Neural cell (in vitro differentiated cells): Measurements from ENCODE around the gene PCNX1. TPM values are rescaled to one million over a fixed set of nuclear protein-coding genes. Genes with fewer than 3 reads are reported as not detected.
"Not testable (repeated sequence)": the region's sequence is repeated elsewhere in the genome, so short reads cannot be mapped to it uniquely, and the experiment has no call there.

Source experiments
- H2AFZ ChIP-seq: fragments of 200-600, 300-800 bp; sonication (generic), shearing (Covaris generic); 2 replicates; pipeline ENCODE4 v1.6.0; 2014; ENCODE audit warnings: low read depth, mild to moderate bottlenecking, antibody characterized with exemption, low read length, moderate library complexity
- H3F3A ChIP-seq: fragments of 200-600 bp; shearing (Covaris generic); 2 replicates; pipeline ENCODE4 v1.6.1; 2016; ENCODE audit warnings: mild to moderate bottlenecking, moderate library complexity, mixed read lengths, antibody characterized with exemption, low read length; ENCODE audit not compliant: insufficient read depth, poor library complexity, severe bottlenecking
- H3K27ac ChIP-seq: fragments of 200-600, 300-800 bp; sonication (generic), shearing (Covaris generic); 2 replicates; pipeline ENCODE4 v1.5.1; 2014; ENCODE audit warnings: mild to moderate bottlenecking, low read length, moderate library complexity
- H3K27me3 ChIP-seq: fragments of 300-800, 200-600 bp; sonication (generic), shearing (Covaris generic); 2 replicates; pipeline ENCODE4 v1.6.0; 2014; ENCODE audit warnings: mild to moderate bottlenecking, low read depth, low read length, moderate library complexity; ENCODE audit not compliant: insufficient read depth
- H3K36me3 ChIP-seq: fragments of 300-800, 200-600 bp; sonication (generic), shearing (Covaris generic); 2 replicates; pipeline ENCODE4 v1.5.1; 2014; ENCODE audit warnings: mild to moderate bottlenecking, antibody characterized with exemption, low read length, moderate library complexity; ENCODE audit not compliant: insufficient read depth
- H3K4me2 ChIP-seq: fragments of 300-800, 200-600 bp; sonication (generic), shearing (Covaris generic); 2 replicates; pipeline ENCODE4 v1.6.0; 2014; ENCODE audit warnings: mild to moderate bottlenecking, low read length
- H3K4me3 ChIP-seq: fragments of 300-800, 200-600 bp; sonication (generic), shearing (Covaris generic); 2 replicates; pipeline ENCODE4 v1.5.1; 2014; ENCODE audit warnings: mild to moderate bottlenecking, low read length, moderate library complexity
- H3K79me2 ChIP-seq: fragments of 200-600 bp; shearing (Covaris generic); replicated peaks from 2 replicates; pipeline ENCODE4 v1.6.0; 2014; ENCODE audit warnings: mild to moderate bottlenecking, low read length, moderate library complexity; ENCODE audit not compliant: insufficient read depth
- H3K9ac ChIP-seq: fragments of 300-800, 200-600 bp; sonication (generic), shearing (Covaris generic); 2 replicates; pipeline ENCODE4 v1.6.1; 2016; ENCODE audit warnings: mild to moderate bottlenecking, low read length, mixed read lengths
- H3K9me2 ChIP-seq: fragments of 200-600 bp; shearing (Covaris generic); 2 replicates; pipeline ENCODE4 v1.6.1; 2016; ENCODE audit warnings: mild to moderate bottlenecking, low read length, mixed read lengths; ENCODE audit not compliant: insufficient read depth
- H3K9me3 ChIP-seq: fragments of 200-600, 300-800 bp; sonication (generic), shearing (Covaris generic); 2 replicates; pipeline ENCODE4 v1.6.1; 2016; ENCODE audit warnings: mild to moderate bottlenecking, mixed run types, low read length, moderate library complexity, mixed read lengths
- H4K20me1 ChIP-seq: fragments of 200-600 bp; shearing (Covaris generic); 2 replicates; pipeline ENCODE4 v1.6.1; 2016; ENCODE audit warnings: mild to moderate bottlenecking, mixed run types; ENCODE audit not compliant: insufficient read depth
- EP300 ChIP-seq: fragments of 450-650 bp; conservative IDR thresholded peaks from 2 replicates; pipeline ENCODE4 v1.6.1; 2014; ENCODE audit warnings: antibody characterized with exemption, mild to moderate bottlenecking, moderate library complexity; ENCODE audit not compliant: poor library complexity, severe bottlenecking
- EZH2 ChIP-seq: fragments of 200-600, 300-800 bp; shearing (Covaris generic), sonication (generic); IDR thresholded peaks from 2 replicates; pipeline ENCODE4 v1.6.1; 2014; ENCODE audit warnings: antibody characterized with exemption, low read length, borderline replicate concordance, mild to moderate bottlenecking; ENCODE audit not compliant: insufficient read depth, poor library complexity, severe bottlenecking
- MXI1 ChIP-seq: fragments of 450-650 bp; conservative IDR thresholded peaks from 2 replicates; pipeline ENCODE4 v1.6.1; 2014; ENCODE audit warnings: antibody characterized with exemption, mild to moderate bottlenecking; ENCODE audit not compliant: poor library complexity, severe bottlenecking
- POLR2AphosphoS5 ChIP-seq: IDR thresholded peaks from 2 replicates; pipeline ENCODE4 v1.6.1; 2012
- RAD21 ChIP-seq: fragments of 450-650 bp; conservative IDR thresholded peaks from 2 replicates; pipeline ENCODE4 v1.6.1; 2014; ENCODE audit warnings: antibody characterized with exemption, mild to moderate bottlenecking, moderate library complexity
- SMC3 ChIP-seq: fragments of 450-650 bp; conservative IDR thresholded peaks from 2 replicates; pipeline ENCODE4 v1.6.1; 2014; ENCODE audit warnings: antibody characterized with exemption, mild to moderate bottlenecking, moderate library complexity; ENCODE audit not compliant: poor library complexity
- TAF1 ChIP-seq: IDR thresholded peaks from 2 replicates; pipeline ENCODE4 v1.6.1; 2012; ENCODE audit warnings: low read depth
- polyA plus RNA-seq: library from polyadenylated mRNA; depleted of rRNA; stranded (reverse); fragments of >200 nt; gene quantifications from 2 replicates; pipeline ENCODE4 v1.2.3, GENCODE V29; 2014
- TF ChIP-seq, protein P1 (sequence below): fragments of 450-650 bp; IDR thresholded peaks from 2 replicates; pipeline ENCODE4 v1.5.1; 2014; ENCODE audit warnings: antibody characterized with exemption, mild to moderate bottlenecking, moderate library complexity; ENCODE audit not compliant: poor library complexity, severe bottlenecking
- TF ChIP-seq, protein P2 (sequence below): IDR thresholded peaks from 2 replicates; pipeline ENCODE4 v1.6.1; 2012; ENCODE audit warnings: borderline replicate concordance

The PCNX1 gene
- polyA plus RNA-seq, 1 donor from 2014 or later = 23.7 TPM

DNA sequence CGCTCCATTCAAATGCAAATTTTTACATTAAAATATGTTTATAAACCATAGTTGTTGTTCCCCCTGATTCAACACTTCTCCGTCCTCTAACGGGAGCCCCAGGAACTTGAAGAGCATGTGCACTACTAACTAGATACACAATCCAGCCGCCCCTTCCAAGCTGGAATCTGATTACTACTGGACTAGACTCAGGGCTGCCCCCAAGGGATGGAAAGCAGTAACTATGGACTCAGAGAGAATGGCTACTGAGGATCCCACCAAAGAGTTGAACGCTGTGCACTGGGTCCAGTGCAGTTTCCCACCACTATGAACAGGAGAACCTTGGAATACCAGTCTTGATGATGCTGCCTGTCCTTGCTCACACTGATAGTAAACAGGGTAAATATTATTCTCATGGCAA, 48.6 kb upstream of the PCNX1 start:
- Histone ChIP-seq H3K4me2 (no peak overlapping the region), H3K4me3 (no peak overlapping the region), H3K27ac (no peak overlapping the region), H3F3A (no peaks in the 10 kb centered on the region), H3K27me3 (no peaks in the 10 kb centered on the region), H3K36me3 (no peaks in the 10 kb centered on the region), H3K9me2 (no peaks in the 10 kb centered on the region), H3K9me3 (no peaks in the 10 kb centered on the region), H2AFZ (no peak overlapping the region), H4K20me1 (no peaks in the 10 kb centered on the region), H3K9ac (no peak overlapping the region), H3K79me2 (no peaks in the 10 kb centered on the region)
- TF ChIP-seq EP300 = no peak

DNA sequence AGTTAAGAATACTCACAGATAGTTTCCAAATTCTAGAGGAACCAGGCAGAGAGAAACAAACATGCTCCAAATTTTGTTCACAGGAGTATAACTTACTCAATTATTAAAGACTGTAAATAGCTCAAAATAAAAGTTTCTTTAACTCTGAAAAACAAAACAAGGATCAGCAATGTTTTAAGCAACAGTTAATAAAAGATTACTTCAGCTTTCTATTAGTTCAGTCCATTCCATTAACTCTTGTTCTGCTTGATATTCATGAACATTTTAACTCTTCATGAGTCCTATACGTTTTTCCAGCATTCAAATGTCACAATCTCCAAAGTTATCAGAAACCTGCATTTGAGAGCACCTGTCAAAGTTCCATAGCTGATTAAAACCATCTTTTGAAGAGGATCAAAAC, 40.3 kb upstream of the PCNX1 start:
- H3K9me2 ChIP-seq, H3K79me2 ChIP-seq, H3F3A ChIP-seq, H3K27me3 ChIP-seq, H2AFZ ChIP-seq, H3K27ac ChIP-seq, H3K9ac ChIP-seq, H3K9me3 ChIP-seq, H4K20me1 ChIP-seq, H3K4me2 ChIP-seq, H3K36me3 ChIP-seq, H3K4me3 ChIP-seq: not testable (repeated sequence)

DNA sequence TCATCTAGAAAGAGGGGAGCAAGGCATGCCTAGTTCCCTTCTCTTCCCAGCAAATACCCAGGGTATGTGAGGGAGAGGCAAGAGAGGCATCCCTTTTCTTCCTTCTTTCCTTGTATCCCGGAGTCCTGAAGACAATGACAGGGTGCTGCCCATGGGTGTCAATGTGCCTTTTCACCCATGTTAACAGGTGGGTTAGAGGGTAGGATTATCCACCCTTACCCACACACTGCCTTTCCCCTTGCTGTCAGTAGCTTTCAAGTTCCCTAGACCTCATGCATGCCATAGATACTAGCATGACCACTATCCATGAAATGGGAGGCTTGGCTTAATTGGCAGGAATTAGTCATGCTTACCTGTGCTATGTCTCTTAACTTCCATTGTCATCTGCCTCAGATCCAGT, 36.3 kb upstream of the PCNX1 start:
- Histone ChIP-seq H3K27me3 (no peaks in the 10 kb centered on the region), H3K9me2 (no peaks in the 10 kb centered on the region), H3F3A (no peaks in the 10 kb centered on the region), H3K9ac (no peak overlapping the region), H3K9me3 (no peaks in the 10 kb centered on the region), H3K36me3 (no peaks in the 10 kb centered on the region), H2AFZ (no peak overlapping the region), H3K27ac (no peak overlapping the region), H4K20me1 (no peaks in the 10 kb centered on the region), H3K79me2 (no peaks in the 10 kb centered on the region), H3K4me3 (no peak overlapping the region), H3K4me2 (no peak overlapping the region)
- TF ChIP-seq RAD21 = no peak
- TF ChIP-seq EZH2 = no peak
- no peak for TF ChIP-seq SMC3
- no peak for TF ChIP-seq TAF1
- no peak for TF ChIP-seq POLR2AphosphoS5
- no peak for TF ChIP-seq MXI1
- TF ChIP-seq, protein P1, sequence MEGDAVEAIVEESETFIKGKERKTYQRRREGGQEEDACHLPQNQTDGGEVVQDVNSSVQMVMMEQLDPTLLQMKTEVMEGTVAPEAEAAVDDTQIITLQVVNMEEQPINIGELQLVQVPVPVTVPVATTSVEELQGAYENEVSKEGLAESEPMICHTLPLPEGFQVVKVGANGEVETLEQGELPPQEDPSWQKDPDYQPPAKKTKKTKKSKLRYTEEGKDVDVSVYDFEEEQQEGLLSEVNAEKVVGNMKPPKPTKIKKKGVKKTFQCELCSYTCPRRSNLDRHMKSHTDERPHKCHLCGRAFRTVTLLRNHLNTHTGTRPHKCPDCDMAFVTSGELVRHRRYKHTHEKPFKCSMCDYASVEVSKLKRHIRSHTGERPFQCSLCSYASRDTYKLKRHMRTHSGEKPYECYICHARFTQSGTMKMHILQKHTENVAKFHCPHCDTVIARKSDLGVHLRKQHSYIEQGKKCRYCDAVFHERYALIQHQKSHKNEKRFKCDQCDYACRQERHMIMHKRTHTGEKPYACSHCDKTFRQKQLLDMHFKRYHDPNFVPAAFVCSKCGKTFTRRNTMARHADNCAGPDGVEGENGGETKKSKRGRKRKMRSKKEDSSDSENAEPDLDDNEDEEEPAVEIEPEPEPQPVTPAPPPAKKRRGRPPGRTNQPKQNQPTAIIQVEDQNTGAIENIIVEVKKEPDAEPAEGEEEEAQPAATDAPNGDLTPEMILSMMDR = no peak
- no peak for TF ChIP-seq EP300
- TF ChIP-seq, protein P2, sequence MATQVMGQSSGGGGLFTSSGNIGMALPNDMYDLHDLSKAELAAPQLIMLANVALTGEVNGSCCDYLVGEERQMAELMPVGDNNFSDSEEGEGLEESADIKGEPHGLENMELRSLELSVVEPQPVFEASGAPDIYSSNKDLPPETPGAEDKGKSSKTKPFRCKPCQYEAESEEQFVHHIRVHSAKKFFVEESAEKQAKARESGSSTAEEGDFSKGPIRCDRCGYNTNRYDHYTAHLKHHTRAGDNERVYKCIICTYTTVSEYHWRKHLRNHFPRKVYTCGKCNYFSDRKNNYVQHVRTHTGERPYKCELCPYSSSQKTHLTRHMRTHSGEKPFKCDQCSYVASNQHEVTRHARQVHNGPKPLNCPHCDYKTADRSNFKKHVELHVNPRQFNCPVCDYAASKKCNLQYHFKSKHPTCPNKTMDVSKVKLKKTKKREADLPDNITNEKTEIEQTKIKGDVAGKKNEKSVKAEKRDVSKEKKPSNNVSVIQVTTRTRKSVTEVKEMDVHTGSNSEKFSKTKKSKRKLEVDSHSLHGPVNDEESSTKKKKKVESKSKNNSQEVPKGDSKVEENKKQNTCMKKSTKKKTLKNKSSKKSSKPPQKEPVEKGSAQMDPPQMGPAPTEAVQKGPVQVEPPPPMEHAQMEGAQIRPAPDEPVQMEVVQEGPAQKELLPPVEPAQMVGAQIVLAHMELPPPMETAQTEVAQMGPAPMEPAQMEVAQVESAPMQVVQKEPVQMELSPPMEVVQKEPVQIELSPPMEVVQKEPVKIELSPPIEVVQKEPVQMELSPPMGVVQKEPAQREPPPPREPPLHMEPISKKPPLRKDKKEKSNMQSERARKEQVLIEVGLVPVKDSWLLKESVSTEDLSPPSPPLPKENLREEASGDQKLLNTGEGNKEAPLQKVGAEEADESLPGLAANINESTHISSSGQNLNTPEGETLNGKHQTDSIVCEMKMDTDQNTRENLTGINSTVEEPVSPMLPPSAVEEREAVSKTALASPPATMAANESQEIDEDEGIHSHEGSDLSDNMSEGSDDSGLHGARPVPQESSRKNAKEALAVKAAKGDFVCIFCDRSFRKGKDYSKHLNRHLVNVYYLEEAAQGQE = no peak
